Fibroblast of mammary gland (primary cell): ENCODE data around the gene KLF15.

Source experiments
- DNase-seq: peaks from one replicate; pipeline ENCODE4 v3.0.0-alpha.2; 2010; ENCODE audit warnings: low read depth
- H3K4me3 ChIP-seq: 2 replicates; pipeline ENCODE4 v1.5.1; 2011; ENCODE audit warnings: low read depth, mild to moderate bottlenecking, low read length, moderate library complexity; ENCODE audit not compliant: control insufficient read depth
- CTCF ChIP-seq: conservative IDR thresholded peaks from 2 replicates; pipeline ENCODE4 v1.5.1; 2011; ENCODE audit warnings: low read depth, low read length, inconsistent platforms; ENCODE audit not compliant: control insufficient read depth, insufficient read depth

Gene KLF15

GRCh38 chr3:126314790-126315658 is 42.2 kb downstream of the KLF15 start:
- TF ChIP-seq CTCF: no peak
- no peak for DNase-seq
- no peak overlapping the region for H3K4me3 ChIP-seq

GRCh38 chr3:126314305-126314789 is 42.9 kb downstream of the KLF15 start:
- H3K4me3 ChIP-seq: no peak overlapping the region
- no peak for DNase-seq
- no peak for TF ChIP-seq CTCF

GRCh38 chr3:126313580-126314304 is 43.5 kb downstream of the KLF15 start:
- peak; percentile 8 for DNase-seq
- no peak overlapping the region for H3K4me3 ChIP-seq
- TF ChIP-seq CTCF: no peak

GRCh38 chr3:126313166-126313565 is 44.0 kb downstream of the KLF15 start:
- peak; percentile 60 for DNase-seq
- TF ChIP-seq CTCF: no peak
- H3K4me3 ChIP-seq: no peak overlapping the region

- H3K4me3 ChIP-seq: no peak overlapping the region
- DNase-seq: no peak
- TF ChIP-seq CTCF: no peak
Measured at GRCh38 chr3:126312341-126312740, 44.9 kb downstream of the KLF15 start.

GRCh38 chr3:126311338-126311978 is 45.8 kb downstream of the KLF15 start:
- no peak for TF ChIP-seq CTCF
- H3K4me3 ChIP-seq: no peak overlapping the region
- no peak for DNase-seq
